Ishikawa (cell line): ENCODE results near the gene PRPF6.

Experiments used
- CEBPB ChIP-seq: IDR thresholded peaks from 2 replicates; pipeline ENCODE4 v1.6.1; 2012
- CREB1 ChIP-seq: IDR thresholded peaks from 2 replicates; pipeline ENCODE4 v1.6.1; 2012; ENCODE audit warnings: low read depth
- EGR1 ChIP-seq: IDR thresholded peaks from 2 replicates; pipeline ENCODE4 v1.6.1; 2012
- EP300 ChIP-seq: IDR thresholded peaks from 2 replicates; pipeline ENCODE4 v1.6.1; 2012; ENCODE audit warnings: borderline replicate concordance
- FOXM1 ChIP-seq: IDR thresholded peaks from 2 replicates; pipeline ENCODE4 v1.6.1; 2012; ENCODE audit warnings: low read depth, borderline replicate concordance
- MAX ChIP-seq: IDR thresholded peaks from 2 replicates; pipeline ENCODE4 v1.6.1; 2012
- NFIC ChIP-seq: IDR thresholded peaks from 2 replicates; pipeline ENCODE4 v1.6.1; 2012
- REST ChIP-seq: IDR thresholded peaks from 2 replicates; pipeline ENCODE4 v1.6.1; 2012; ENCODE audit warnings: low read depth, mild to moderate bottlenecking
- TCF12 ChIP-seq: IDR thresholded peaks from 2 replicates; pipeline ENCODE4 v1.6.1; 2012; ENCODE audit warnings: low read depth
- TEAD4 ChIP-seq: IDR thresholded peaks from 2 replicates; pipeline ENCODE4 v1.6.1; 2012
- USF1 ChIP-seq: IDR thresholded peaks from 2 replicates; pipeline ENCODE4 v1.6.1; 2012
- YY1 ChIP-seq: IDR thresholded peaks from 2 replicates; pipeline ENCODE4 v1.6.1; 2012; ENCODE audit warnings: low read depth
- ZBTB7A ChIP-seq: IDR thresholded peaks from 2 replicates; pipeline ENCODE4 v1.6.1; 2012; ENCODE audit warnings: low read depth

DNA sequence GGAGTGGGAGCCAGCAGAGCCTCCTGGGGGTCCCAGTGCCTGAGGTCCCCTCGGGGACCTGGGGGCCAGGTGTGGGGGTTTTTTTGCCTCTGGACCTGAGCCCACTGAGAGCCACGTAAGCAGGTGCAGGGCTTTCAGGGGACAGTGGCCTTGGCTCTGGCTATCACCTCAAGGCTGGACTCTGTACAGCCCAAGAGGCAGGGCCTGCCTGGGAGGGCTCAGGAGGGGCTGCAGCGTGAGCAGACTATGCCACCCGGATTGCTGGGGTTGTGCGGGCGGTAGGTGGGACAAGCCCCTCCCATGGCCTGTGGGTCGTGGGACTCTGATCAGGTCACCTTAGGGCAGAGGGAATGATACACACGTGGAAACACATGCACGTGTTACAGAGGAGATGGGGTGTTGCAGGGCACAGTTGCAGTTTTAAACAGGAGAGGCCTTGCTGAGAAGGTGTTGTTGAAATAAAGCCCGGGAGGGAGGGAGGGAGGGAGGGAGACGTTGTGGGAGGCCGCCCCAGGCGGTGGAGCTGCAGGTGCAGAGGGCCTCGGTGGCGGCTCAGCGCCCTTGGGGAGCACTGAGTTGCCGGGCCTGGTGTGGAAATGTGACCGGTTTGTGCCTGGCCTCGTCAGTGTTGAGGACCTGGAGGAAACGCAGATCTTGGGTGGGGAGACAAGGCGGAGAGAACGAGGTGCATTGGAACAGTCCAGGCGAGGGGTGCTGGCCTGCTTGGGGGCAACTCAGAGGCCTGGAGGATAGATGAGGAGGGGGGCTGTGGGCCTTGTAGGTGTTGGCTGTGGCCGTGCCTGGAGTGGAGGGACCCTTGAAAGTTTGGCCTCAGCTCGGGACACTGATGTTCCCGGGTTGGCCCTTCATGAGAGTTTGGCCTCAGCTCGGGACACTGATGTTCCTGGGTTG is 84.4 kb downstream of the PRPF6 start:
- TF ChIP-seq REST (no peak), EP300 (no peak), MAX (no peak), CEBPB (no peak), USF1 (no peak), FOXM1 (no peak), TEAD4 (no peak), TCF12 (no peak), YY1 (no peak), NFIC (no peak), CREB1 (no peak), EGR1 (no peak), ZBTB7A (no peak)
